ENCODE data around the gene HGF. TPM values are rescaled to one million over a fixed set of nuclear protein-coding genes. Genes with fewer than 3 reads are reported as not detected.

Gene HGF
- total and polyA plus RNA-seq, 2 of the 8 experiments (the other 6 are each of a cell fraction or from before 2014, with no cell fraction given): 0.05 to 0.60 TPM

GRCh38 chr7:81743201-81743600 is 26.6 kb downstream of the HGF start:
- DNase-seq (ENCODE audit: low read depth in 1 of 2, low spot score in 2 of 2) (no peak), FAIRE-seq (no peak)
- Histone ChIP-seq H3K4me1 (replicated peaks in 1 of 4; ENCODE audit: control insufficient read depth in 3 of 4, insufficient read depth in 4 of 4, low read length in 3 of 4) (peaks cover 0 to 2% (median 0%) of the 10 kb centered on the region in 4 experiments; a peak in 1 of 7 replicates), H3K27ac (ENCODE audit: low read depth, low read length) (no peak overlapping the region), H4K5ac (ENCODE audit: insufficient read length, low read depth, low read length) (no peak overlapping the region), H4K91ac (replicated peaks; ENCODE audit: insufficient read length, low read length) (no peak overlapping the region), H3K9ac (replicated peaks in 1 of 4; ENCODE audit: extremely low read depth in 1 of 4, low read depth in 3 of 4, low read length in 3 of 4) (no peak overlapping the region), H3K79me1 (ENCODE audit: low read depth, low read length) (no peaks in the 10 kb centered on the region), H3K4me2 (ENCODE audit: insufficient read depth in 1 of 2, low read depth in 2 of 2, low read length in 2 of 2) (no peak overlapping the region), H3K18ac (ENCODE audit: extremely low read depth, low read length) (no peak overlapping the region), H3K79me2 (ENCODE audit: control insufficient read depth in 1 of 2, insufficient read depth in 2 of 2, low read length in 2 of 2) (no peaks in the 10 kb centered on the region), H2BK15ac (ENCODE audit: low read length) (no peak overlapping the region), H2AFZ (ENCODE audit: low read length) (no peak overlapping the region), H2AK5ac (ENCODE audit: low read depth, low read length) (no peak overlapping the region), H3K23ac (ENCODE audit: insufficient read length) (no peak overlapping the region), H3K27me3 (replicated peaks in 1 of 4; ENCODE audit: control insufficient read depth in 3 of 4, extremely low read depth in 1 of 4, insufficient read depth in 3 of 4, low read length in 3 of 4) (no peaks in the 10 kb centered on the region), H2BK20ac (ENCODE audit: low read length) (no peak overlapping the region), H3K23me2 (ENCODE audit: low read depth, low read length) (no peaks in the 10 kb centered on the region), H3K56ac (replicated peaks; ENCODE audit: insufficient read length, low read depth, low read length) (no peak overlapping the region), H3K14ac (ENCODE audit: insufficient read length) (no peak overlapping the region), H2BK12ac (ENCODE audit: low read depth, low read length) (no peak overlapping the region), H3K36me3 (ENCODE audit: control insufficient read depth in 2 of 4, insufficient read depth in 4 of 4, low read length in 3 of 4) (no peaks in the 10 kb centered on the region), H2BK5ac (ENCODE audit: low read depth, low read length) (no peak overlapping the region), H3K9me3 (ENCODE audit: insufficient read depth in 2 of 2, low read depth in 1 of 2, low read length in 1 of 2) (no peaks in the 10 kb centered on the region), H3K4ac (replicated peaks; ENCODE audit: insufficient read length, low read depth, low read length) (no peak overlapping the region), H4K20me1 (replicated peaks in 1 of 2; ENCODE audit: control insufficient read depth in 1 of 2, insufficient read depth in 2 of 2, low read length in 2 of 2) (no peaks in the 10 kb centered on the region), H2BK120ac (replicated peaks; ENCODE audit: low read depth, low read length) (no peak overlapping the region), H3K4me3 (ENCODE audit: extremely low read depth in 1 of 4, insufficient read depth in 2 of 4, low read depth in 3 of 4, low read length in 4 of 4) (no peak overlapping the region), H4K8ac (ENCODE audit: extremely low read depth, insufficient read depth, low read length) (no peak overlapping the region)
- CTCF ChIA-PET (ENCODE audit: partially characterized antibody): interaction anchor here (1.1 kb wide), 1 partner anchor 56 kb away, joined by 3 read pairs; no protein-coding TSS in a partner anchor
- POLR2A ChIA-PET (ENCODE audit: partially characterized antibody): no interaction called here
- 87% methylated on average over 9 of the region's 9 CpGs; no CpG with 5 or more reads in 1 of the 2 experiments for WGBS, 2 experiments (ENCODE audit: extremely low coverage in 1 of 2, insufficient coverage in 1 of 2, insufficient read length in 1 of 2, insufficient replicate concordance in 2 of 2, low coverage in 1 of 2, low lambda C conversion rate in 2 of 2, missing lambda C conversion rate in 1 of 2)
- no peak for TF ChIP-seq KDM4A (IDR thresholded peaks at IDR 0.05; ENCODE audit: low read depth, low read length, severe bottlenecking)
- no peak for TF ChIP-seq JUND (IDR thresholded peaks at IDR 0.05; ENCODE audit: low read length)
- TF ChIP-seq FOSL1 (IDR thresholded peaks at IDR 0.05; ENCODE audit: insufficient read depth, low read depth, low read length): no peak
- no peak for TF ChIP-seq EP300 (IDR thresholded peaks at IDR 0.05; ENCODE audit: borderline replicate concordance in 1 of 2, low read depth in 2 of 2, low read length in 2 of 2)
- TF ChIP-seq RFX5 (IDR thresholded peaks at IDR 0.05; ENCODE audit: borderline replicate concordance, low read depth, low read length): no peak
- TF ChIP-seq CBX8 (IDR thresholded peaks at IDR 0.05; ENCODE audit: borderline replicate concordance, low read depth, low read length): no peak
- TF ChIP-seq SUZ12 (IDR thresholded peaks at IDR 0.05; ENCODE audit: low read length): no peak
- TF ChIP-seq HDAC2 (IDR thresholded peaks at IDR 0.05; ENCODE audit: borderline replicate concordance in 1 of 2, low read depth in 2 of 2, low read length in 2 of 2): no peak
- TF ChIP-seq USF2 (IDR thresholded peaks at IDR 0.05; ENCODE audit: low read length): no peak
- TF ChIP-seq CHD1 (IDR thresholded peaks at IDR 0.05; ENCODE audit: low read depth, low read length): no peak
- no peak for TF ChIP-seq ZNF274 (IDR thresholded peaks at IDR 0.05; ENCODE audit: borderline replicate concordance, extremely low read depth, low read length)
- TF ChIP-seq CTBP2 (IDR thresholded peaks at IDR 0.05; ENCODE audit: borderline replicate concordance, insufficient read depth, insufficient read length, low read length): no peak
